Activated naive CD8-positive, alpha-beta T cell (primary cell): Measurements from ENCODE around the gene WDR88.

Experiments
- H3K27ac Mint-ChIP-seq: one replicate; pipeline ENCODE4 v1.8.0; 2021; ENCODE audit warnings: mixed read lengths
- H3K27me3 Mint-ChIP-seq: one replicate; pipeline ENCODE4 v1.8.0; 2021; ENCODE audit warnings: mixed read lengths
- H3K36me3 Mint-ChIP-seq: one replicate; pipeline ENCODE4 v1.8.0; 2021; ENCODE audit warnings: mixed read lengths
- H3K4me1 Mint-ChIP-seq: one replicate; pipeline ENCODE4 v1.8.0; 2021; ENCODE audit warnings: low read depth, mixed read lengths
- H3K4me3 Mint-ChIP-seq: one replicate; pipeline ENCODE4 v1.8.0; 2021; ENCODE audit warnings: mild to moderate bottlenecking, mixed read lengths
- H3K9me3 Mint-ChIP-seq: one replicate; pipeline ENCODE4 v1.8.0; 2021; ENCODE audit warnings: low read depth, mixed read lengths

WDR88 gene

DNA sequence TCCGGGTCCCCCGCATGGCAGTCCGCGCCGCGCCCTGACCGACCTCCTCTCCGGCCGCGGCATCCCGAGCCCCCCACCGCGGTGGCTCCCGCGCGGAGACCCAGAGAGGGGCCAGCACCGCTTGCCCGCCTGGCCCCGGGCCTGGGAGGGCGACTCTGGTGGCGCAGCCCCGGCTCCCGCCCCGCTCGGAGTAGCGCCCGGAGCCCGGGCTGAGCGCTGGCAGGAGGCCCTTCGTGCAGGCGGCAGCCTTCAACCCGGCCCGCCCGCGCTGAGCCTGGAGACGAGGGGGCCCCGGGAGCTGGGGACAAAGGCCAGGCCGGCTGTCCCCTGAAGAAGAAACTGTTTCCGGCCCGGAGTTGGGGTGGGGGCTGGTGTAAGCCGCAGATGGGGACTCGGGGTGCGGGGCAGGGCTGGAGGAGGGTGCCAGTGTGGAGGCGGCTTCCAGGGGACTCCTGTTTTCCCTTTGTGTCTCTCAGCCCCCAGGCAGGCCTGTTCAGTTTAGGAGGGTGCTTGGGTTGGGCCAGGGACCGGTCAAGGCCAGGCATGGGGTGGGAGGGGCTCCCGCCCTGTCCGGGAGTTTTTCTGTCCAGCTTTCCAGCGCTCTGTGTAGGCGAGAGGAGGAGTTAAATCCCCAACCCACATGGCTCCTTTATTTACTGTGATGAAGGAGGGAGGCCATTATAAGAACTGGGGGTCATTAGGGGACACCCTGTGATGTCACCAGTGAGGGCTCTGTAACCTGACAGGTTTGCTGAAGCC is 63.2 kb downstream of the WDR88 start:
- no peaks in the 10 kb centered on the region for H3K36me3 Mint-ChIP-seq
- peaks cover 2% of the 10 kb centered on the region for H3K4me1 Mint-ChIP-seq
- H3K9me3 Mint-ChIP-seq, result no peaks in the 10 kb centered on the region
- no peak overlapping the region for H3K27ac Mint-ChIP-seq
- H3K4me3 Mint-ChIP-seq, result peak overlapping the region; percentile 52
- peaks cover 14% of the 10 kb centered on the region for H3K27me3 Mint-ChIP-seq

DNA sequence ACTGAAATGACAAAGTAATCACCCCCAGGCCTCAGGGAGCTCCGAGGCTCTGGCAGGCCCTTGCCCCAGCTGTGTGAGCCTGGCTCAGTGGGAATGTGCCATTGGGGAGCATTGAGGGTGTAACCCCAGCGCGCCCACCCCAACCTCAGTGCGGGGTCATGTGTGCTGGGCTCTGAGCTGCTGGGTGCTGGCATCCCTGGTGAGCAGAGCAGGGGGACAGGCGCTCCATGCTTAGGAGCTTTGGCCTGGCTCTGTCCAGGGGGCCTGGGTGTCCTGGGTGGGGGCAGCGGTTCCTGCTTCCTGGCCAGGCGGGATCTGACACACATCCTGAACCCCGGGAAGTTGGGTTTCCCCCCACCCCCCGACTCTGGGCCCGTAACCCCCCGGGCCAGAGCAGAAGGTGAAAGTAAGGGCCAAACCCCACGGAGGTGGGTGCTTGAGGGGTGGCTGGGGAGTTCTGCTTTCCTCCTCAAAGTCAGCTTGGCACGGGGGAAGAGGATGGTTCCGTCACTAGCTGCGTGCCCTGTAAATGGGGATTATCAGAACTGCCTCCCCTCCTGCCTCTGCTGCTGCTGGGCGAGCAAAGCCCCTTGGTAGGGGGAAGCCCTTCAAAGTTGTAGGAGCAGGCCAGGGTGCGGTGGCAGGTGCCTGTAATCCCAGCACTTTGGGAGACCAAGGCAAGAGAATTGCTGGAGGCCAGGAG is 63.9 kb downstream of the WDR88 start:
- Mint-ChIP-seq H3K9me3 (no peaks in the 10 kb centered on the region), H3K4me3 (peak overlapping the region; percentile 52), H3K4me1 (peaks cover 2% of the 10 kb centered on the region), H3K36me3 (no peaks in the 10 kb centered on the region), H3K27me3 (peaks cover 14% of the 10 kb centered on the region), H3K27ac (no peak overlapping the region)

DNA sequence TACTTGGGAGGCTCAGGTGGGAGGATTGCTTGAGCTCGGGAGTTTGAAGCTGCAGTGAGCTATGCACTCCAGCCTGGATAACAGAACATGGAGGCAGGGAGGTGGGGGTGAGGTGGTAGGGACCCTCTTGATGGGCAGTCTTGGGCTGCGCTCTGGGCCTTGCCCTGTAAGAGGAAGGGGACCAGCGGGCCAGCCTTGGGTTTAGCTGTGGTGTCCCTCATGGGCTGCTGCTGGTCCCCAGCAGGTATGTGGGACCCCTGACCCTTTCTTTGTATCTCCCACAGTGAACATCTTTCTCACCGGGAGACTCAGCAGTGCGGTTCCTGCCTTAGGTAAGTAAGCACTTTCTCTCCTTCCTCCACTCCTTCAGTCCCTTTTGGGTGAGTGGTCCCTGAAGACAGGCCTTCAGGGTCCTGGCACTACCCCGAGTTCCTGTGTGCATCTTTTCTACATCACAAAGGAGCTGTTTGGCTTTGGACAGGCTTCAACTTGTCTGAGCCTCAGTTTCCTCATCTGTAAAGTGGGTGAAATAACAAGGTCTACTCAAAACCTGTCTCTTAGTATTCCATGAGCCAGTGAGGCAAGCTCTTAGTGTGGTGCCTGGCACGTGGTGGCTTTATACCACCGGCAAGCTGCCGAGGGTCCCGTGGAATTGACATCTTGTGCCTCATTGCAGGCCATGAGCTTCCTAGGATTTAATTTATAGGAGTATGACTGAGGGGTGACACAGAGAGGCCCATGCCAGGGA is 64.7 kb downstream of the WDR88 start:
- no peaks in the 10 kb centered on the region for H3K36me3 Mint-ChIP-seq
- no peak overlapping the region for H3K27ac Mint-ChIP-seq
- H3K27me3 Mint-ChIP-seq, result peaks cover 13% of the 10 kb centered on the region
- no peaks in the 10 kb centered on the region for H3K9me3 Mint-ChIP-seq
- no peak overlapping the region for H3K4me3 Mint-ChIP-seq
- peaks cover 2% of the 10 kb centered on the region for H3K4me1 Mint-ChIP-seq

DNA sequence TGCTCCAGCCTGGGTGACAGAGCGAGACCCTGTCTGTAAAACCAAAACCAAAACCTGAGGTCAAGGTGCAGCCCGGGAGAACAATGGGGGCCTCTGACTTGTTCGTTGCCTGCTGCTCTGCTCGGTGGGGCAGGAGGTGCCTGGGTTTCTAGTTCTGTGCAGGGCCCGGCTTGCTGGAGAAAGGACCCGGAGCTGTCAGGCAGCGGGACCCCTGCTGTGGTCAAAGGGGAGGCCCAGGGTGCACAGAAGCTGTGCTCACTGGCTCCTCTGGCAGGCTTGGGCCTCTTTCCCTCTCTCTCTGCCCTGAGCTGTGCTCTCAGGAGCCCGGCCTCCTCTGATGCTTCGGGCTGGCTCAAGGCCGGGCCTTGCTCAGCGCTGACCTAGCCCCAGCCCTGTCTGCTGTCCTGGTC is 65.7 kb downstream of the WDR88 start:
- no peak overlapping the region for H3K4me3 Mint-ChIP-seq
- peaks cover 9% of the 10 kb centered on the region for H3K27me3 Mint-ChIP-seq
- H3K36me3 Mint-ChIP-seq, result no peaks in the 10 kb centered on the region
- H3K27ac Mint-ChIP-seq, result no peak overlapping the region
- H3K9me3 Mint-ChIP-seq, result no peaks in the 10 kb centered on the region
- peaks cover 2% of the 10 kb centered on the region for H3K4me1 Mint-ChIP-seq

DNA sequence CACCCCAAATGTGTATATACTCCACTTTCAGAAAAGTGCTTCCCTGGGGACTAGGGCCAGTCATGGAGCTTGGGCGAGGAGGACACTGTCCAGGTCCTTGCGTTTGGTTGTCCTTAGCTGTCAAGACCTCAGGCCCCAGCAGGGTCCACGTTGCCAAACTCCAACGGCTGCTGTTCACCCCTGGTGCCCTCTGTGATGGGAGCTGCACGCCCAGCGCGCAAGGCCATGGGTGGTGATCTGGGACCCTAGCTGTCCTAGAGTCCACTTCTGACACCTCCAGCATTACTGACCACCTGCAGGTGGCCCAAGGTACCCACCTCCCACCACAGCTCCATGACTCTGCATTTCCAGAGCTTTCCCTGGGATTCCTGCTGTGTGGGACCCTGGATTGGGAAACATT is 66.3 kb downstream of the WDR88 start:
- Mint-ChIP-seq H3K36me3 (no peaks in the 10 kb centered on the region), H3K4me1 (peaks cover 2% of the 10 kb centered on the region), H3K9me3 (no peaks in the 10 kb centered on the region), H3K4me3 (no peak overlapping the region), H3K27me3 (peaks cover 5% of the 10 kb centered on the region), H3K27ac (no peak overlapping the region)

DNA sequence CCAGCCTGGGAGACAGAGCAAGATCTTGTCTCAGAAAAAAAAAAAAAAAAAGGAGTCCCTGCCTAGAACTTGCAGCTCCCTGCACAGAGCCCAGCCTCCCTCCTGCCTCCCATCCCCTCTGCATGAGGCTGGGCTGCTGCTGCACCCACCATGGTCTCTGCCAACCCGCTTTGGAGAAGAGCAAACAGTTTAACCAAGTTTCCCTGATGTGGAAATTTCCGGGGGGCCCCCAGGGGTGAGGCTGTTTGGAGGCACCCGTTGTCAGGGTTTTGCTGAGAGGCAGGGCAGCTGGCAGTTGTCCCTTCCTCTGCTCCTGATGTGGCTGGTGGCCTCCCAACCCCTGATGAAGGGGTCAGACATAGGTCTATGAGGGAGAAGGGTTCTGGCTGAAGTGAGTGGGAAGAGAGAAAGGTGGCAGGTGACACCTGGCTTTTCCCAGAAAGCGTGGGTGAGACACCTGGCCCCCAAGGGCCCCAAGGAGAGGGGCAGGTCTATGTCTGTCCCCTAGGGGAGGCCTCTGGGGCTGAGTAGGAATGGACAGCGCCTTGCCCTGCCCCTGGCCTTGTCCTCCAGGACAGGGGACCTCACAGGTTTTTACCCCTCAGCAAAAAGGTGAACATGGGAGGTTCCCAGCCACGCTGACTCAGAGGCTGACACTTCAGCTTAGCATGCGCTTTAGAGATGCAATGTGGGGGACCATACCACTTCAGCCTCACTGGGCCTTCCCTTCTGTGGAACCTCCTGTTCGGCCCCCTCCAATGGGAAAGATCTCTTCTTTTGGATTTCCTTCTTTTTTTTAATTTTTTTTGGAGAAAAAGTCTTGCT is 67.7 kb downstream of the WDR88 start:
- Mint-ChIP-seq H3K4me3 (no peak overlapping the region), H3K36me3 (no peaks in the 10 kb centered on the region), H3K27me3 (no peaks in the 10 kb centered on the region), H3K9me3 (no peaks in the 10 kb centered on the region), H3K27ac (no peak overlapping the region), H3K4me1 (peaks cover 2% of the 10 kb centered on the region)

DNA sequence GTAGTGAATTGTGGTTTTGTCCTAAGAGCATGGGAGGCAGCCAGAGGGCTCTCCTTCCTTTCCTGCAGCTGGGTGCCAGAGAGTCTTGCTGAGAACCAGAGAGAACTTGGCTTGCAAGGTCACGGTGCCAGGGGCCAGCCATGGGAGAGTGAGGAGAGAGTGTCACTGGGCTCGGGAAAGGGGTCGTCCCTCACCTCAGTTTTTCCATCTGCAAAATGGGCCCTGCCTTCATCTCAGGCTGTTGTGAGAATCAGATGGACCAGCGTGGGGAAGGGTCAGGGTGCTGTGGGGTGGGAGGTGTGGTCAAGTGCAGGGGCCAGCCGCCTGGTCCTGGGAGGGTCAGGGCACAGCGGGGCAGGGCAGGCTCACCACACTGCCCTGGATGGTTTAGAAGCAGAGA is 69.6 kb downstream of the WDR88 start:
- no peak overlapping the region for H3K27ac Mint-ChIP-seq
- no peaks in the 10 kb centered on the region for H3K36me3 Mint-ChIP-seq
- no peak overlapping the region for H3K4me3 Mint-ChIP-seq
- no peaks in the 10 kb centered on the region for H3K27me3 Mint-ChIP-seq
- no peaks in the 10 kb centered on the region for H3K9me3 Mint-ChIP-seq
- no peaks in the 10 kb centered on the region for H3K4me1 Mint-ChIP-seq

DNA sequence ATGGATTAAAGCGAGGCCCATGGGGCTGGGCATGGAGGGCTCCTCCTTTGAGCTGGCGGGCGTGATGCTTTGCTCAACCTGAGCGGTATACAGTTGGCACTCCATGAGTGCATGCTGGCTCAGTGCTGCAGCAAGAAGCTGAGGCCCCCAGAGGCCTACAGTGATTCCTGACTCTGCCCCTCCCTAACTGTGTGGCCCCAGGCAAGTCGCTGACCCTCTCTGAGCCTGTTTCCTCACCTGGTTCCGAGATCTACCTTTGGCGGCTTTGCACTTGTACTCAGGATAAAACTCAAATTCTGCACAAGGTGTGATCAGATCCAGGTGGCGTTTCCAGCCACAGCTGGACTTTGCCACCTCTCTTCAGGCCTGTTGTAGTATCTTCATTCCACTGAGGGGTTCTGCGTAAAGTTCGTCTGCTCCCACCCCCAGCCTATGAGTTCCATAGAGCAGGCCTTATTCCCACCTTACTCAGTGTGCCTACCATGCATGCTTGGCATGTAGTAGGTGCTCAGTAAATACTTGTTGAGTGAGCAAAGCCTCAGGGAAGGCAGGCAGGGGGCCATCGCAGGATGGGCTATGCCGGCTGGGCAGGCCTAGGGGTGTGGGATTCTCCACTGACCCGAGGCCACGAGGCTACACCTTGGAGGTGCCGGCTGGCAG is 70.1 kb downstream of the WDR88 start:
- H3K36me3 Mint-ChIP-seq, result no peaks in the 10 kb centered on the region
- no peak overlapping the region for H3K4me3 Mint-ChIP-seq
- H3K27ac Mint-ChIP-seq, result no peak overlapping the region
- no peaks in the 10 kb centered on the region for H3K4me1 Mint-ChIP-seq
- H3K27me3 Mint-ChIP-seq, result no peaks in the 10 kb centered on the region
- H3K9me3 Mint-ChIP-seq, result no peaks in the 10 kb centered on the region

DNA sequence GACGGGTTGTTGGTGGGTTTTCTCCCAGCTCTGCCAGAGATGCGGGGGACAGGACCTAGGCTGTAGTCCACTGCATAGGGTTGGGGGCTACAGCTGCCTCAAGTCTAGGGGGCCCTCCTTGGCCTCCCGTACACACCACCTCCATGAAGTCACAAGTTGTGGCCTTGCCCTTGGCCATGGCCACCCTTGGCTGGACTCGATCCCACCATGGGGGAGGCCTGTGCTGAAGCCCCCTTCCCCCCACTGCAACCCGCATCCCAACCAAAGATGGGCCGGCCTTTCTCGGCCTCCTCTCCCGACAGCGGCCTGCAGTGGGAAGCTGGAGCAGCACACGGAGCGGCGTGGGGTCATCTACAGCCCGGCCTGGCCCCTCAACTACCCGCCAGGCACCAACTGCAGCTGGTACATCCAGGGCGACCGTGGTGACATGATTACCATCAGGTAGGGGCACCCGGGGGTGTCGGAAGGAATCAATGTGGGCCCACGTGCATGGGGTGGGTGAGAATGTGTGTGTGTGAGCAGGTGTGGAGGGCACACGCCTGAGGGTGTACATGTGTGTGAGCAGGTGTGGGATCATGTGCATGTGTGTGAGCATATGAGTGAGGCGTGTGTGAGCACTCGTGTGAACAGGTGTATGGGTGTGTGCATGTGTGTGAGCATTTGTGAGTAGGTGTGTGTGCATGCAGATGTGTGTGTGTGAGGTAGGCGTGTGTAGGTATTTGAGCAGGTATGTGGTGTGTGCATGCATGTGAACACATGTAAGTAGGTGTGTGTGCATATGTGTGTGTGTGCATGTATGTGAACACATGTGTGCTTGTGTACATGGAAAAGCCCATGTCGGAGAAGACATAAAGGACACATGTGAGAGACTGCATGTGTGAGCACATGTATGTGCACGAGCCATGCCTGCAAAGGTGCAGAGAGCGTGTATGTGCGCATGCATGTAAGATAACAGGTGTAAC is 70.9 kb downstream of the WDR88 start:
- H3K27me3 Mint-ChIP-seq, result no peaks in the 10 kb centered on the region
- H3K27ac Mint-ChIP-seq, result no peak overlapping the region
- H3K9me3 Mint-ChIP-seq, result no peaks in the 10 kb centered on the region
- no peaks in the 10 kb centered on the region for H3K36me3 Mint-ChIP-seq
- no peak overlapping the region for H3K4me3 Mint-ChIP-seq
- H3K4me1 Mint-ChIP-seq, result no peaks in the 10 kb centered on the region

DNA sequence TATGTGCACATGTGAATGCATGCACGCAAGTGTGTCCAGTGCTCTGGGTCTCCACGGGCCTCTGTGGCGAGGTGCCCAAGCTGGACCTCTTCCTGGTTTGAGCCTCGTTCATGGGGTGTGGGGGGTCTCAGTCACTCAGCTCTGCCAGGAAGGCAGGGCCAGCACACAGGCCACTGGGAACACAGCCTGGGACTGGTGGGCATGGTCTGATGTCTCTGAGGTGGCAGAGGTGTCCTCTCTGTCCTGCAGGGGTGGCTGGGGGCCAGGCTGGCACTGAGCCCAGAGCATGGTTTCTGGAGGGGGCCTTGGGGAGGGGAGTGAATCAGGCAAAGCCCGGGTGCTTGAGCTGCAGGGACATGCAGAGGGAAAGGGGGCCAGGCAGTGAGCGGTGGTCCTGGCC is 71.6 kb downstream of the WDR88 start:
- no peaks in the 10 kb centered on the region for H3K9me3 Mint-ChIP-seq
- no peak overlapping the region for H3K4me3 Mint-ChIP-seq
- H3K4me1 Mint-ChIP-seq, result no peaks in the 10 kb centered on the region
- no peaks in the 10 kb centered on the region for H3K27me3 Mint-ChIP-seq
- no peak overlapping the region for H3K27ac Mint-ChIP-seq
- no peaks in the 10 kb centered on the region for H3K36me3 Mint-ChIP-seq

DNA sequence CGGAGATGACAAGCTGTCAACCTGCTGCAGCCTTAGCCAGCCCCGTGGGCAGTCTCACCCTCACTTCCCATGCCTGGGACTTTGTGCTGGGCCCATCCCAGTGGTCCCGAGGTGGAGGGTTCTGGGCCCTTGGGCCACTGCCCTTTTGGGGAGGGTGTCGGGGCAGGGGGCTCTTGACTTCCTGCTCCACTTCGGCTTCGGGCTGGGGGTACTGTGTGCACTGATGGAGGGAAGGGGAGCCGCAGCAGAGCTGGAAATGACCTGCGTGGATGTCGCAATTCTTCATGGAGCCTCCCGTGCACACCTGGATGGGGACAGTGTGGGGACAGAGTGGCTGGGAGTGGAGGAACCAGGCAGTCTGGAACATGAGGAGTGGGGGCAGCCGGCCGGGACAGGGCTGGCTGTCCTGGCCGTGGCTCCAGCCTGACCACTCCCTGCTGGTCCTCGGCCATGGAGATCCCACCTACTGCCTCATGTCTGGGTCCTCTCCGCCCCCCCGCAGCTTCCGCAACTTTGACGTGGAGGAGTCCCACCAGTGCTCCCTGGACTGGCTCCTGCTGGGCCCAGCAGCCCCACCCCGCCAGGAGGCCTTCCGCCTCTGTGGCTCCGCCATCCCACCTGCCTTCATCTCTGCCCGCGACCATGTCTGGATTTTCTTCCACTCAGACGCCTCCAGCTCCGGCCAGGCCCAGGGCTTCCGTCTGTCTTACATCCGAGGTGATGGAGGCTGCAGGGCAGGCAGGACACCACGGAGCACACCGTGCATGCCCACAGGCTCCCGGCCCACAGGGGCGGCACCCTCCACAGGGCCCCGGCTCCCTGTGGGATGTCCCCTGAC is 72.4 kb downstream of the WDR88 start:
- Mint-ChIP-seq H3K27me3 (no peaks in the 10 kb centered on the region), H3K4me1 (no peaks in the 10 kb centered on the region), H3K36me3 (no peaks in the 10 kb centered on the region), H3K9me3 (no peaks in the 10 kb centered on the region), H3K4me3 (no peak overlapping the region), H3K27ac (no peak overlapping the region)

DNA sequence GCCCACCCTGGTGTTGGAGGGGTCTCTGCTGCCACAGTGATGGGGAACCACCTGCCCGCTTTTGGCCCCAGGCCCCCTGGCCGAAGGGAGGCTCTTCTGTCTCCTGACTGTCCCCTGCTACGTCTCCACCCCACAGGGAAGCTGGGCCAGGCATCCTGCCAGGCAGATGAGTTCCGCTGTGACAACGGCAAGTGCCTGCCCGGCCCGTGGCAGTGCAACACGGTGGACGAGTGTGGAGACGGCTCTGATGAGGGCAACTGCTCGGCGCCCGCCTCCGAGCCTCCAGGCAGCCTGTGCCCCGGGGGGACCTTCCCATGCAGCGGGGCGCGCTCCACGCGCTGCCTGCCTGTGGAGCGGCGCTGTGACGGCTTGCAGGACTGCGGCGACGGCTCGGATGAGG is 73.2 kb downstream of the WDR88 start:
- Mint-ChIP-seq H3K27ac (no peak overlapping the region), H3K9me3 (no peaks in the 10 kb centered on the region), H3K27me3 (no peaks in the 10 kb centered on the region), H3K4me3 (no peak overlapping the region), H3K36me3 (no peaks in the 10 kb centered on the region), H3K4me1 (no peaks in the 10 kb centered on the region)
